Measurements from ENCODE around the gene BSG. TPM values are rescaled to one million over a fixed set of nuclear protein-coding genes. Genes with fewer than 3 reads are reported as not detected.

BSG gene
- polyA plus RNA-seq, 5 donors: 219 to 458 (median 275) TPM

DNA sequence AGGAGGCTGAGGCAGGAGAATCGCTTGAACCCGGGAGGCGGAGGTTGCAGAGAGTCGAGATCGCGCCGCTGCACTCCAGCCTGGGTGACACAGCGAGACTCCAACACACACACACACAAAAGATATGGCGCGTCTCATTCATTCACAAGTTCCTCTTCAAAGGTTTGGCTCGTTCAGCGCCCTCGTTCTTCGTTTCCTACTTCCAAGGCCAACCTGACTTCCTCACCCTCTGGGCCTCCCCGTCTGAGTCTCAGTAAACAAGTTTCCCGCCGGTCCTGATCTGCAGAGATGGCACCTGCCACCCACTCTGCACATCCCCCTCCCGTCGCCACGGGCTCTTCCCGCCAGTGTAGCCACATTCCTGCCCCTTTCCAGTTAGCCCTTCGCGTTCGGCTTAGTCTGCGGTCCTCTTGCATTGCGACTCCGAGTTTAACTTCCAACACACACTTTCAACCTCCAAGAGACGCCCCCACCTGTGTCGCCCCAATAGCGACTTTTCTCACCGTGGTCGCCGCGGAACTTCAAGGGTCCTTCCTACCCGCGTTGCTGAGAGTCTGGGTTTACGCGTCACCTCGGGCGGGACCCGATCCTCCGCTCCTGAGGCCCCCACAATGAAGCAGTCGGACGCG lies 1.3 kb upstream of the BSG start:
- peak in 1 of 2 donors; percentile 42 for DNase-seq

- DNase-seq: no peak
Measured at GRCh38 chr19:571566-571974, 826 bp upstream of the BSG start.

DNA sequence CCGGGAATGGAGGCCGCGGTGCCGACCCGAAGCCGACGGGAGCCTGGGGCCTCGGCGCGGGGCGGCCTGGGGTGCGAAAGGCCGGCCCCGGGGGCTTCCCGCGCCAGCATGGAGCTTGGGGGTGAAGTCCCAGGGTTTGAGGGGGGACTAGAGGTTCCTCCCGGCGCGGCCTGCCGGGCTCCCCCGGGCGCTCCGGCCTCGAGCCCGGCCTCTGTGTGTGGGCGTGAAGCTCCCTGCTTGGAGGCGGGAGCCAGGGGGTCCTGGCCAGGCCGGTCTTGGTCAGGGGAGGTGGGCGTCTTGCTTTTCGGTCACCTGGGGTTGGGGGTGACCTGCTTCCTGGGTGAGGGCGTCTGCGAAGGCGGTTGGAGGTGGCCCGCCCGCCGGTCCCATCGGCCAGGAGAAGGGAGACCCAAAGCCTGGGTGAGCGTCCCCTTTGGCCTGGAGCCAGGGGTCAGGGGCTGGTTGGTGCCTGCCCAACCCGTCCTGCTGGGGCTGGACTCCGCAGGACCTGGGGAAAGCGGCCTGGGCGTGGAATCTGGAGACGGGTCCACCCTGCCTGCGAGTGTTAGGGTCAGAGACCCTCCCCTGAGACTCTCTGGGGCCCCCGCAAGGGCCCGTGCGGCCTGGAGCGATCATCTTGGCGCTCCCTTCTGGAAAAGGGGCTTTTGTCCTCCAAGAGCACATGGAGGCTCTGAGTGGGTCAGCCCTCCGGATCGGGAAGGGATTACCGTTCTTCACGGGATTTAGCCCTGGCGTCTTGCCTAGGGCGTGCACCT lies 535 bp downstream of the BSG start:
- no peak for DNase-seq

DNA sequence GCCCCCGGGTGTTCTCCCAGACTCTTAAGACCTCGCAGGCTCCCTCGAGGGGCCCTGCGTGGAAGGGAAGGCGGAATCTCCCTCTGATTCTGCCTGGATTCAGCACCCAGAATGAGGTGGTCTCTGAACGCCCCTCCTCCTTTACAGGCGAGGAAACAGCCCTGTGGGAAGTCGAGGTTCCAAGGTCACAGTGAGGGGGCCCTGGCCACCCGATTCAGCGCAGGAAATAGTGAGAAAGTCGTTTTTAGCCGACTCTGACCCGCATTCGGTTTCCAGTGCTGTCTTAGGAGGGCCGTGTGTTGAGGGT lies 1.1 kb downstream of the BSG start:
- no peak for DNase-seq

DNA sequence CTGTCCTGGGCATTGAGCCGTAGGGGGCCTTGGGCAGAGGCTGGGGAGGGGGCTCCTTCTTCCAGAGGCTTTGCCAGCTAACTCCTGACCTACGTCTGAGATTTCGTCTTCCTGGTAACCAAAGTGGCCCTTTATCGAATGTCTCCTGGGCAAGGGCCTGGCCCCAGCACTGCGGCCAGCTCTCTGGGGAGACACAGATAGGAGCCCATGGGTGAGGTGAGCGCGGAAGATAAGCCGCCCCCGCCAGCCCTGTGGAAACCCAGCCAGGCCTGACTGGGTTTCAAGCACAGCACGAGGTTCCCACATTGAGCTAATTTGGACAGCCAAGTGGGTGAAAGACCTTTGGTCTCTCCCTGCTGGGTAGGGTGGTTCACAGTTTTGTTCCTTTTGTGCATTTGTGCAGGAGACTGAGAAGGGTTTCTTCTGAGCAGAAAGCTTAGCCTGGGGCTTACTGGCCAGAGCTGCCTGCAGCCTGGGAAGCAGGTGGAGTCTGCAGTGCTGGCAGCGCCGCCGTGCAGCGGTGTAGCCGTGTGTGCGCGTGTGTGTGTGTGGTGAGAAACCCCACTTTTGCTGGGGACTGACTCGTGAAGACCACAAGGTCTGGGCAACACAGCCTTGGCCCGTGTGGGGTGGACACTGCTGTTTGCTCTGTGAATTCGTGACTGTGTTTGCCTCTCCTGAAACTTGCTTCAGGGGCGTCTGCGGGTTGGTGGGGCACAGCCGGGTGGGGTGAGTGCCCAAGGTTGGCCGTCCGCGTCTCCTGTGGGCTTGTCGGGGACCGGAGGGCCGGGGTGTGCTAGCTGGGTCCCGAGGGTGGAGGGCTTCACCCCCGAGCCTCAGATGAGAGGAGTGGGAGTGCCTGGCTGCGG lies 2.5 kb downstream of the BSG start:
- no peak for DNase-seq

- no peak for DNase-seq
Measured at GRCh38 chr19:575527-576506, 3.4 kb downstream of the BSG start.

- no peak for DNase-seq
Measured at GRCh38 chr19:576768-577438, 4.5 kb downstream of the BSG start.

DNA sequence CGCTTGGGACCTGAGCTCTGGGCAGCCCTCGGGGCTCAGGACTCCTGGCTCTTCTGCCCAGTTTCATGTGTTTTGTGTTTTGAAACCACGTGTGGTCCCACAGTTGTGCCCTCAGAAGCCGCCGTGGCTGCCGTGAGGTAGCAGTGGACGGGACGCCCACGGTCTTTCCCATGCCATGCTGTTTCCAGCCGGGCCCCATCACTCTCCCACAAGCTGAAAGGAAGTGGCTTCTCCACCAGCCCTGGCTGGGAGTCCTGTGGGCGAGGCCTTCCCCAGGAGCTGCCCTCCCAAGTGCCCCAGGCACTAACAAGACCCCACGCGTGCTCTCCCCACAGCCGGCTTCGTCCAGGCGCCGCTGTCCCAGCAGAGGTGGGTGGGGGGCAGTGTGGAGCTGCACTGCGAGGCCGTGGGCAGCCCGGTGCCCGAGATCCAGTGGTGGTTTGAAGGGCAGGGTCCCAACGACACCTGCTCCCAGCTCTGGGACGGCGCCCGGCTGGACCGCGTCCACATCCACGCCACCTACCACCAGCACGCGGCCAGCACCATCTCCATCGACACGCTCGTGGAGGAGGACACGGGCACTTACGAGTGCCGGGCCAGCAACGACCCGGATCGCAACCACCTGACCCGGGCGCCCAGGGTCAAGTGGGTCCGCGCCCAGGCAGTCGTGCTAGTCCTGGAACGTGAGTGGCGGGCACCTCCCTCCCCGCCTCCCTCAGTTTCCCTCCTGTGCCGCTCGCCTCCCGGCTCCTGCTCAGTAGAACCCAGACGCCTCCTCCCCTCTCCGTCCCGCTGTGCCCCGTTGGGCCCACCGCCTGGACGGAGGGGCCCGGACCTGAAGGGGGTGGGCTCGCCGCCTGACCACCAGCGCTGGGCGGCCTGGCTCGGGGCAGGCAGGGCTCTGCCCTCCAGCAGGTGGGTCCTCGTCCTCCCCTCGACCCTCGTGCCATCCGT lies 5.3 kb downstream of the BSG start:
- no peak for DNase-seq

DNA sequence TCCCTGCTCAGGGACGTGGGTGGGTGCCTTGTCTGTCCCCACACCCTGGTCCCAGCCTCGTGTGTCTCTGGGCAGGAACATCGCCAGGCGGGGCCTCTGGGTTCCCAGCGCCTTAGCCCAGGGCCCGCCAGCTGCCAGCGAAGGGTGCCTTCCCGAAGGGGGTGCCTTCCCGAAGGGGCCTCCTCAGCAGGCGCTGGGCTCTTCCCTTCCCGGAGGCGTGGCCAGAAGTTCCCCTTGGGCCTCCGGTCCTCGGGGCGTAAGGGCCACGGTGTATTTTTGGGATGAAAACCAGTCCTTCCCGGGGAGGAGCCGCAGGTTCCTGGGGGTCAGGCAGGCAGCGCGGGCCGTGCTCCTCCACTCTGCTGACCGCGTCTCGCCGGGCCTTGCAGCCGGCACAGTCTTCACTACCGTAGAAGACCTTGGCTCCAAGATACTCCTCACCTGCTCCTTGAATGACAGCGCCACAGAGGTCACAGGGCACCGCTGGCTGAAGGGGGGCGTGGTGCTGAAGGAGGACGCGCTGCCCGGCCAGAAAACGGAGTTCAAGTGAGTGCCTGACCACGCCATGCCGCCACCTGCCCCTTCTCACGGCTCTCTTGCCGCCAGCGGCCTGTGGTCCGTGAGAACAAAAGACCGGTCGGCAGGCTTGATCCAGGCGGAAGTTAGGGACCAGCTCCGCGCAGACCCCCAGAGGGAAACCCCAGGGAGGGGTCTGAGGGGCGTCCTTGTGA lies 6.9 kb downstream of the BSG start:
- no peak for DNase-seq

DNA sequence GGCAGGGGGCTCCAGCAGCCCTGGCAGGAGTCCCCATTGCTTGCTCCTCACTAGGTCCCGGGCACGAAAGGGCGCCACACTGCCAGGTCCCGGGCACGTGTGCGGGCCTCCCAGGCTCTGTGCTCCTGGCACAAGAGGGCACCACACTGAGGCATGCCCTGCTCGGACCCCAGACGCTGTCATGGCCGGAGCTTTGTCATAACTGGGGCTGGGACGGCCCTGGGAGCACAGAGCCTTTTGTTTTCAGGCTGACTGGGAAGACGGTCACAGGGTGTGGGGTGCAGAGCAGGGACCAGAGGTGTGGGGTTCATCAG lies 7.4 kb downstream of the BSG start:
- no peak for DNase-seq

DNA sequence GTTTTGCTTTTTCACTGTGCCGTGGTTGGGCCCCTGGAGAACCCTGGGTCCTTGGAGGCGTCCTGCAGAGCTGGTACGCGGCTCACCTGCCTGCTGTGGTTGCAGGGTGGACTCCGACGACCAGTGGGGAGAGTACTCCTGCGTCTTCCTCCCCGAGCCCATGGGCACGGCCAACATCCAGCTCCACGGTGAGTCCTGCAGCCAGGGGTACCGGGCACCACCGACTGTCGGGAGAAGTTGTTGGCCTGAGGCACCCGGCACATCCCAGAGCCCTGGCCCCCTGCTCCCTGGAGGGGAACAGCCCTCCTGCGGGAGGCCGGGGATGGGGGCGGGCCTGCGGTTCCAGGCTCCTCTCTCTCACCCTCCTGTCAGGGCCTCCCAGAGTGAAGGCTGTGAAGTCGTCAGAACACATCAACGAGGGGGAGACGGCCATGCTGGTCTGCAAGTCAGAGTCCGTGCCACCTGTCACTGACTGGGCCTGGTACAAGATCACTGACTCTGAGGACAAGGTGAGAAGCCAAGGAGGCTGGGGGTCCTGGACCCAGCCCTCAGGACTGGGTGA lies 8.0 kb downstream of the BSG start:
- DNase-seq: no peak

DNA sequence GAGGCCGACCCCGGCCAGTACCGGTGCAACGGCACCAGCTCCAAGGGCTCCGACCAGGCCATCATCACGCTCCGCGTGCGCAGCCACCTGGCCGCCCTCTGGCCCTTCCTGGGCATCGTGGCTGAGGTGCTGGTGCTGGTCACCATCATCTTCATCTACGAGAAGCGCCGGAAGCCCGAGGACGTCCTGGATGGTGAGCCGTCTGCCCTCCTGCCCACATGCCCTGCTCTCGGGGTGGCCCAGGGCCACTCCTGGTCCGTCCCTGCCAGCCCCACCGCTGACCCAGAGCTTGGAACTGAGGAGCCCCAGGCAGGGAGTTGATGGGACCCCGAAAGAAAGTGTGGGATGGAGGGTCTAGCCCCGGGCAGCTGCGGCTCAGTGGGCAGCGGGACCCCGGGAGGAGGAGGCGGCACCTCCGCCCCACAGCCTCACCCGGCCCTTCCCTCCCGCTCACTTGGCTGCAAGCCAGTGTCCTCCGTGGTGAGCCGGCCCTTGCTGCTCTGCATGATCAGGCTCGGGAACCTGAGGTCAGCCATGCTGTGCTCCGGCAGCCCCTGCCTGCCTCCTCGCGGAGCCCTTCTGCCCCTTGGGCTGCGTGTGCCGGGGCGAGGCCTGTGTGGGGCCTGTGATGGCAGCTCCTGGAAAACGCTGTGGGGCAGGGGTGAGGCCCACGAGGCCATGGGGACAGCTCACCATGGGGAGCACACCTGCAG lies 9.2 kb downstream of the BSG start:
- DNase-seq: no peak

GRCh38 chr19:582497-583197 lies 10.3 kb downstream of the BSG start:
- DNase-seq: no peak

DNA sequence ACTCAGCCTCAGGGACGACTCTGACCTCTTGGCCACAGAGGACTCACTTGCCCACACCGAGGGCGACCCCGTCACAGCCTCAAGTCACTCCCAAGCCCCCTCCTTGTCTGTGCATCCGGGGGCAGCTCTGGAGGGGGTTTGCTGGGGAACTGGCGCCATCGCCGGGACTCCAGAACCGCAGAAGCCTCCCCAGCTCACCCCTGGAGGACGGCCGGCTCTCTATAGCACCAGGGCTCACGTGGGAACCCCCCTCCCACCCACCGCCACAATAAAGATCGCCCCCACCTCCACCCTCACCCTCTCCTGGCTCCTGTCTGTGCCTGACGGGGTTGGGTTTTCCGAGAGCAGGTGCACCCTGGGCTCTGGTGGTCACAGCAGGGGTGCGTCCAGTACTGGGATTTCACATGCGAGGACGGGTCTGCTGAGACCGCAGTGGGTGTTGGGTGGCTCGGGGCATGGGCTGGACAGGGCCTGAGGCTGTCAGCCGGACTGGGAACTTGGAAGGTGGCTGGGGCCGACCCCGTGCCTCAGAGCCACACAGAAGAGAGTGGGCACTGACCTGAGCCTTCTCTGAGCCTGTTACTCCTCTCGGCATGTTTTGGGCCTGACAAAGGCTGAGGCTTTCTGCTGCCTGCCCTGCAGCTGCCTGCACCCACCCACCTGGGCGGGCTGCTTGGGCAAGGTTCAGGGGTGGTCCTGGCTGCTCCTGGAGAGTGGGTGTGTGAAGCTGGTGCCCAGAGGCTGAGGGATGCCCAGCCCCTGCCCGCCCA lies 11.0 kb downstream of the BSG start:
- DNase-seq: no peak

DNA sequence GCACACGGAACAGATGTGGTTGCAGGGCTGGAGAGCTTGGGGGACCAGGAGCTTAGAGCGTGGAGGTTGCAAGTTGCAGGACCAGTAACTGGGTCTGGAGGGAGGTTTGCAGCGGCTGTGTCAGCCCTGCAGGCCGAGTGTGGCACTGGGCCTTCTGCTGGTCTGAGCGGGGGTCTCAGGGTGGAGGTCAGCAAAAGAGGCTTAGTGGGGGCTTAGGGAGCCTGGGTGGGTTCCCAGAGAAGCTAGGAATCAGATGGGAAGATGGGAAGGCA lies 11.5 kb downstream of the BSG start:
- DNase-seq: no peak

GRCh38 chr19:584240-585001 lies 12.0 kb downstream of the BSG start:
- no peak for DNase-seq
